Cortex of kidney (tissue), 1 donor: Measurements from ENCODE around the gene CFAP65.

Experiments
- DNase-seq: peaks from one replicate; lab custom pipeline; 2025; lab: John Stamatoyannopoulos, UW

CFAP65 gene

GRCh38 chr2:218962859-218963492, 78.3 kb downstream of the CFAP65 start:
- no peak for DNase-seq

- no peak for DNase-seq
Measured at GRCh38 chr2:218961651-218962570, 79.4 kb downstream of the CFAP65 start.

GRCh38 chr2:218961229-218961628, 80.1 kb downstream of the CFAP65 start:
- DNase-seq, result no peak

- no peak for DNase-seq
Measured at GRCh38 chr2:218960309-218961165, 80.8 kb downstream of the CFAP65 start.

GRCh38 chr2:218959761-218960308, 81.5 kb downstream of the CFAP65 start:
- no peak for DNase-seq

GRCh38 chr2:218959141-218959731, 82.1 kb downstream of the CFAP65 start, which contains the start of gene CDK5R2:
Gene CDK5R2, plus strand, starts transcription at chr2:218959666. Its CDS starts 155 bp downstream, at chr2:218959821.
- no peak for DNase-seq

- no peak for DNase-seq
Measured at GRCh38 chr2:218958276-218958675, 83.0 kb downstream of the CFAP65 start.

GRCh38 chr2:218957671-218958070, 83.6 kb downstream of the CFAP65 start:
- no peak for DNase-seq

GRCh38 chr2:218956039-218956438, 85.3 kb downstream of the CFAP65 start:
- DNase-seq, result no peak

GRCh38 chr2:218954541-218955300, 86.6 kb downstream of the CFAP65 start:
- DNase-seq, result no peak

GRCh38 chr2:218953366-218953954, 87.9 kb downstream of the CFAP65 start:
- no peak for DNase-seq
